H1 (cell line): Measurements from ENCODE around the gene R3HCC1L.

Experiments used
- BCL11A ChIP-seq, 2 experiments: IDR thresholded peaks; one replicate each; pipeline ENCODE4 v1.6.1; 2011; ENCODE audit warnings: low read depth in 2 of 2, low read length in 2 of 2, mild to moderate bottlenecking in 2 of 2
- CEBPB ChIP-seq: IDR thresholded peaks from 2 replicates; pipeline ENCODE4 v1.6.1; 2012; ENCODE audit warnings: low read depth, low read length
- CHD1 ChIP-seq: IDR thresholded peaks from 2 replicates; pipeline ENCODE4 v1.6.1; 2012; ENCODE audit warnings: low read depth, low read length, improper control_type of control experiment
- CTBP2 ChIP-seq: IDR thresholded peaks from 2 replicates; pipeline ENCODE4 v1.7.0; 2011; ENCODE audit warnings: borderline replicate concordance, mild to moderate bottlenecking, moderate library complexity, mixed read lengths, low read length; ENCODE audit not compliant: insufficient read depth, insufficient read length
- EGR1 ChIP-seq: IDR thresholded peaks from 2 replicates; pipeline ENCODE4 v1.6.1; 2011; ENCODE audit warnings: low read depth, low read length, borderline replicate concordance
- EZH2 ChIP-seq: fragments of 200-600 bp; sonication (generic); IDR thresholded peaks from 2 replicates; pipeline ENCODE4 v1.7.1; 2012; ENCODE audit warnings: low read depth, mild to moderate bottlenecking, moderate library complexity, low read length, inconsistent platforms; ENCODE audit not compliant: severe bottlenecking
- MAFK ChIP-seq: IDR thresholded peaks from 2 replicates; pipeline ENCODE4 v1.6.1; 2012; ENCODE audit warnings: low read depth, mild to moderate bottlenecking, improper control_type of control experiment, low read length
- POLR2A ChIP-seq, 2 experiments: IDR thresholded peaks; 1 replicate in 1 of 2; 2 replicates in 1 of 2; pipeline ENCODE4 v1.6.1; 2011; ENCODE audit warnings: low read depth in 2 of 2, low read length in 2 of 2, mild to moderate bottlenecking in 2 of 2; ENCODE audit errors: control extremely low read depth in 1 of 2
- RNF2 ChIP-seq: fragments of 200-900, 300-1000 bp; sonication (generic); IDR thresholded peaks from 2 replicates; pipeline ENCODE4 v1.7.1; 2016; ENCODE audit warnings: borderline replicate concordance, low read depth, mild to moderate bottlenecking, antibody characterized with exemption, low read length; ENCODE audit not compliant: poor library complexity, severe bottlenecking; ENCODE audit errors: missing control alignments
- ZNF274 ChIP-seq: IDR thresholded peaks from 2 replicates; pipeline ENCODE4 v1.7.0; 2012; ENCODE audit warnings: low read length, borderline replicate concordance; ENCODE audit errors: extremely low read depth
- TF ChIP-seq, protein P1 (sequence below), 3 experiments: IDR thresholded peaks; 1 replicate in 2 of 3; 2 replicates in 1 of 3; pipeline versions ENCODE4 v1.5.1 to v1.6.1; 2011; ENCODE audit warnings: low read length in 3 of 3, mild to moderate bottlenecking in 3 of 3, inconsistent platforms in 2 of 3, low read depth in 1 of 3, moderate library complexity in 1 of 3; ENCODE audit not compliant: insufficient read depth in 1 of 3; ENCODE audit errors: control extremely low read depth in 1 of 3
- TF ChIP-seq, protein P2 (sequence below): IDR thresholded peaks from 2 replicates; pipeline ENCODE4 v1.6.1; 2012; ENCODE audit warnings: inconsistent platforms

- TF ChIP-seq POLR2A (IDR thresholded peaks at IDR 0.05; ENCODE audit: control extremely low read depth in 1 of 2, low read depth in 2 of 2, low read length in 2 of 2): no peak
- no peak for TF ChIP-seq CEBPB
- TF ChIP-seq ZNF274: no peak
- TF ChIP-seq, protein P1, sequence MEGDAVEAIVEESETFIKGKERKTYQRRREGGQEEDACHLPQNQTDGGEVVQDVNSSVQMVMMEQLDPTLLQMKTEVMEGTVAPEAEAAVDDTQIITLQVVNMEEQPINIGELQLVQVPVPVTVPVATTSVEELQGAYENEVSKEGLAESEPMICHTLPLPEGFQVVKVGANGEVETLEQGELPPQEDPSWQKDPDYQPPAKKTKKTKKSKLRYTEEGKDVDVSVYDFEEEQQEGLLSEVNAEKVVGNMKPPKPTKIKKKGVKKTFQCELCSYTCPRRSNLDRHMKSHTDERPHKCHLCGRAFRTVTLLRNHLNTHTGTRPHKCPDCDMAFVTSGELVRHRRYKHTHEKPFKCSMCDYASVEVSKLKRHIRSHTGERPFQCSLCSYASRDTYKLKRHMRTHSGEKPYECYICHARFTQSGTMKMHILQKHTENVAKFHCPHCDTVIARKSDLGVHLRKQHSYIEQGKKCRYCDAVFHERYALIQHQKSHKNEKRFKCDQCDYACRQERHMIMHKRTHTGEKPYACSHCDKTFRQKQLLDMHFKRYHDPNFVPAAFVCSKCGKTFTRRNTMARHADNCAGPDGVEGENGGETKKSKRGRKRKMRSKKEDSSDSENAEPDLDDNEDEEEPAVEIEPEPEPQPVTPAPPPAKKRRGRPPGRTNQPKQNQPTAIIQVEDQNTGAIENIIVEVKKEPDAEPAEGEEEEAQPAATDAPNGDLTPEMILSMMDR (IDR thresholded peaks at IDR 0.05; ENCODE audit: control extremely low read depth in 1 of 3, insufficient read depth in 1 of 3, low read depth in 1 of 3, low read length in 3 of 3): no peak
- no peak for TF ChIP-seq CTBP2
- TF ChIP-seq CHD1: no peak
- TF ChIP-seq, protein P2, sequence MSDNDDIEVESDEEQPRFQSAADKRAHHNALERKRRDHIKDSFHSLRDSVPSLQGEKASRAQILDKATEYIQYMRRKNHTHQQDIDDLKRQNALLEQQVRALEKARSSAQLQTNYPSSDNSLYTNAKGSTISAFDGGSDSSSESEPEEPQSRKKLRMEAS: no peak
- no peak for TF ChIP-seq EZH2
- no peak for TF ChIP-seq EGR1
- no peak for TF ChIP-seq MAFK
- TF ChIP-seq RNF2: no peak
- no peak for TF ChIP-seq BCL11A (IDR thresholded peaks at IDR 0.05; ENCODE audit: low read depth in 2 of 2, low read length in 2 of 2)
Measured at GRCh38 chr10:98088186-98088971, 46.1 kb upstream of the R3HCC1L start.
